ENCODE data around the gene AP3D1.

The AP3D1 gene

GRCh38 chr19:2116507-2116906 is 34.9 kb downstream of the AP3D1 start:
- no peaks in the 10 kb centered on the region for H3K27me3 ChIP-seq (ENCODE audit: control insufficient read depth, insufficient read depth, low read length)
- peaks cover 90% of the 10 kb centered on the region for H3K36me3 ChIP-seq (ENCODE audit: control insufficient read depth, insufficient read depth, low read length)
- H3K9me3 ChIP-seq (ENCODE audit: control insufficient read depth, insufficient read depth, low read length), result no peaks in the 10 kb centered on the region
- no peak for DNase-seq (ENCODE audit: low read depth, low spot score)
- no CpG with 5 or more reads among the region's 25 CpGs for WGBS (ENCODE audit: insufficient coverage, insufficient read length)
- H3K4me3 ChIP-seq (ENCODE audit: low read length), result no peak overlapping the region
- no peak overlapping the region for H3K27ac ChIP-seq (ENCODE audit: low read length)
- H3K4me1 ChIP-seq (ENCODE audit: control insufficient read depth, insufficient read depth, low read length), result no peaks in the 10 kb centered on the region

DNA sequence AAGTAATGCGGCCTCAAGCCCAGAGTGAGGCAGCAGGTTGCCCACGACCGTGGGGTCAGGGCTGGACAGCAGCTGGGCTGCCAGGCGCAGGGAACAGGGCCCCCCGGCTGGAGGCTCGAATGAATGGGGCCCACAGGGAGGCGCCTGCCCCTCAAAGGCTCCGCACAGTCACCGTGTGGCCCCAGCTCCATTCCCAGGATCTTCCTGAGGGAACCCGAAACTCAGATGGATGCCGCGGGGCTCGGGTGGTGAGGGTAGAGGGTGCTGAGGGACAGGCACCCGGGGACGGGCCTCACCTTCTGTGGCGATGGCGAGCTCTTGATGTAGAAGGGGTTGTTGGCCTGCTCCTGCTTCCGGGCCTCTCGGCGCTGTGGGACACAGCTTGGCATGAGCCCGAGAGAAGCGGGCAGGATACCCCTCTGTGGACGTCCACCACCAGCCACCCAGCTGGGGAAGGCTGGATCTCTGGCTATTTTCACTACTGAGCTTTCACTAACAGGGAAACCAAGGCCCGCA is 35.4 kb downstream of the AP3D1 start:
- no peak overlapping the region for H3K4me3 ChIP-seq (ENCODE audit: low read length)
- H3K36me3 ChIP-seq (ENCODE audit: control insufficient read depth, insufficient read depth, low read length), result peaks cover 90% of the 10 kb centered on the region
- DNase-seq (ENCODE audit: low read depth, low spot score), result no peak
- no peaks in the 10 kb centered on the region for H3K4me1 ChIP-seq (ENCODE audit: control insufficient read depth, insufficient read depth, low read length)
- no CpG with 5 or more reads among the region's 24 CpGs for WGBS (ENCODE audit: insufficient coverage, insufficient read length)
- H3K9me3 ChIP-seq (ENCODE audit: control insufficient read depth, insufficient read depth, low read length), result no peaks in the 10 kb centered on the region
- no peak overlapping the region for H3K27ac ChIP-seq (ENCODE audit: low read length)
- no peaks in the 10 kb centered on the region for H3K27me3 ChIP-seq (ENCODE audit: control insufficient read depth, insufficient read depth, low read length)

GRCh38 chr19:2115324-2115723 is 36.0 kb downstream of the AP3D1 start:
- Histone ChIP-seq H3K4me1 (ENCODE audit: control insufficient read depth, insufficient read depth, low read length) (no peaks in the 10 kb centered on the region), H3K9me3 (ENCODE audit: control insufficient read depth, insufficient read depth, low read length) (no peaks in the 10 kb centered on the region), H3K27me3 (ENCODE audit: control insufficient read depth, insufficient read depth, low read length) (no peaks in the 10 kb centered on the region), H3K27ac (ENCODE audit: low read length) (no peak overlapping the region), H3K4me3 (ENCODE audit: low read length) (no peak overlapping the region), H3K36me3 (ENCODE audit: control insufficient read depth, insufficient read depth, low read length) (peaks cover 90% of the 10 kb centered on the region)
- no peak for DNase-seq (ENCODE audit: low read depth, low spot score)
- WGBS (ENCODE audit: insufficient coverage, insufficient read length), result no CpG with 5 or more reads among the region's 25 CpGs

- Histone ChIP-seq H3K4me3 (ENCODE audit: low read length) (no peak overlapping the region), H3K9me3 (ENCODE audit: control insufficient read depth, insufficient read depth, low read length) (no peaks in the 10 kb centered on the region), H3K36me3 (ENCODE audit: control insufficient read depth, insufficient read depth, low read length) (peaks cover 90% of the 10 kb centered on the region), H3K4me1 (ENCODE audit: control insufficient read depth, insufficient read depth, low read length) (no peaks in the 10 kb centered on the region), H3K27me3 (ENCODE audit: control insufficient read depth, insufficient read depth, low read length) (no peaks in the 10 kb centered on the region), H3K27ac (ENCODE audit: low read length) (no peak overlapping the region)
- WGBS (ENCODE audit: insufficient coverage, insufficient read length), result no CpG with 5 or more reads among the region's 21 CpGs
- no peak for DNase-seq (ENCODE audit: low read depth, low spot score)
These were observed 36.5 kb downstream of the AP3D1 start for GRCh38 chr19:2114821-2115220.

GRCh38 chr19:2114218-2114617 is 37.1 kb downstream of the AP3D1 start:
- H3K27ac ChIP-seq (ENCODE audit: low read length), result no peak overlapping the region
- no peak for DNase-seq (ENCODE audit: low read depth, low spot score)
- WGBS (ENCODE audit: insufficient coverage, insufficient read length), result no CpG with 5 or more reads among the region's 9 CpGs
- no peaks in the 10 kb centered on the region for H3K4me1 ChIP-seq (ENCODE audit: control insufficient read depth, insufficient read depth, low read length)
- peaks cover 96% of the 10 kb centered on the region for H3K36me3 ChIP-seq (ENCODE audit: control insufficient read depth, insufficient read depth, low read length)
- no peak overlapping the region for H3K4me3 ChIP-seq (ENCODE audit: low read length)
- H3K27me3 ChIP-seq (ENCODE audit: control insufficient read depth, insufficient read depth, low read length), result no peaks in the 10 kb centered on the region
- no peaks in the 10 kb centered on the region for H3K9me3 ChIP-seq (ENCODE audit: control insufficient read depth, insufficient read depth, low read length)

GRCh38 chr19:2113439-2114211 is 37.7 kb downstream of the AP3D1 start:
- WGBS (ENCODE audit: insufficient coverage, insufficient read length), result no CpG with 5 or more reads among the region's 24 CpGs
- peaks cover 98% of the 10 kb centered on the region for H3K36me3 ChIP-seq (ENCODE audit: control insufficient read depth, insufficient read depth, low read length)

GRCh38 chr19:2112516-2113320 is 38.6 kb downstream of the AP3D1 start:
- no peak for DNase-seq (ENCODE audit: low read depth, low spot score)
- Histone ChIP-seq H3K36me3 (ENCODE audit: control insufficient read depth, insufficient read depth, low read length) (peaks cover 97% of the 10 kb centered on the region), H3K27me3 (ENCODE audit: control insufficient read depth, insufficient read depth, low read length) (no peaks in the 10 kb centered on the region), H3K4me3 (ENCODE audit: low read length) (no peak overlapping the region), H3K9me3 (ENCODE audit: control insufficient read depth, insufficient read depth, low read length) (no peaks in the 10 kb centered on the region), H3K27ac (ENCODE audit: low read length) (no peak overlapping the region), H3K4me1 (ENCODE audit: control insufficient read depth, insufficient read depth, low read length) (no peaks in the 10 kb centered on the region)
- no CpG with 5 or more reads among the region's 23 CpGs for WGBS (ENCODE audit: insufficient coverage, insufficient read length)

More at GRCh38 chr19:2113439-2114211, 37.7 kb downstream of the AP3D1 start:
- H3K27me3 ChIP-seq (ENCODE audit: control insufficient read depth, insufficient read depth, low read length), result no peaks in the 10 kb centered on the region
- H3K27ac ChIP-seq (ENCODE audit: low read length), result no peak overlapping the region
- no peaks in the 10 kb centered on the region for H3K4me1 ChIP-seq (ENCODE audit: control insufficient read depth, insufficient read depth, low read length)
- no peaks in the 10 kb centered on the region for H3K9me3 ChIP-seq (ENCODE audit: control insufficient read depth, insufficient read depth, low read length)
- no peak overlapping the region for H3K4me3 ChIP-seq (ENCODE audit: low read length)
- no peak for DNase-seq (ENCODE audit: low read depth, low spot score)

GRCh38 chr19:2111886-2112285 is 39.5 kb downstream of the AP3D1 start:
- H3K36me3 ChIP-seq (ENCODE audit: control insufficient read depth, insufficient read depth, low read length), result peaks cover 90% of the 10 kb centered on the region
- WGBS (ENCODE audit: insufficient coverage, insufficient read length), result no CpG with 5 or more reads among the region's 20 CpGs
- H3K4me1 ChIP-seq (ENCODE audit: control insufficient read depth, insufficient read depth, low read length), result no peaks in the 10 kb centered on the region
- no peaks in the 10 kb centered on the region for H3K27me3 ChIP-seq (ENCODE audit: control insufficient read depth, insufficient read depth, low read length)
- H3K4me3 ChIP-seq (ENCODE audit: low read length), result no peak overlapping the region
- DNase-seq (ENCODE audit: low read depth, low spot score), result no peak
- no peaks in the 10 kb centered on the region for H3K9me3 ChIP-seq (ENCODE audit: control insufficient read depth, insufficient read depth, low read length)
- H3K27ac ChIP-seq (ENCODE audit: low read length), result no peak overlapping the region

- WGBS (ENCODE audit: insufficient coverage, insufficient read length), result no CpG with 5 or more reads among the region's 22 CpGs
- H3K9me3 ChIP-seq (ENCODE audit: control insufficient read depth, insufficient read depth, low read length), result no peaks in the 10 kb centered on the region
These were observed 39.9 kb downstream of the AP3D1 start for GRCh38 chr19:2111425-2111824.

DNA sequence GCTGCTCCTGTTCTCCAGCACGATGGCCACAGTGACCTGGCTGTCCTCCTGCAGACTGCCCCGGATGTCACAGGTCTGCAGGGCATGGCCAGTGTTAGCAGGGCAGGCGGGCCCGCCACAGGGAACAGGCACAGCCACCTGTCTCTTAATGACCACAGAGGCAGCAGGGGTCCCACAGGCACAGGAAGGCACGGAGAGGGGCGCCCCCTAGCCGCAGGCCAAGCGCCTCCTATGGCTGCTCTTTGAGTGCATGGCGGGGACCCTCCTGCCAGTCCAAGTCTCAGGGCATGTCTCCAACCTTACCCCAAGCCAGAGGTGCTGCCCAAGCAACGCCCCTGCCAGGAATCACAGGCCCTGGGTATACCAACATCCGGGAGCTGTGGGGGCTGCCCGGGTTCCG is 40.5 kb downstream of the AP3D1 start:
- WGBS (ENCODE audit: insufficient coverage, insufficient read length), result no CpG with 5 or more reads among the region's 13 CpGs
- no peaks in the 10 kb centered on the region for H3K27me3 ChIP-seq (ENCODE audit: control insufficient read depth, insufficient read depth, low read length)
- H3K4me3 ChIP-seq (ENCODE audit: low read length), result no peak overlapping the region
- H3K36me3 ChIP-seq (ENCODE audit: control insufficient read depth, insufficient read depth, low read length), result peaks cover 90% of the 10 kb centered on the region
- H3K4me1 ChIP-seq (ENCODE audit: control insufficient read depth, insufficient read depth, low read length), result no peaks in the 10 kb centered on the region
- DNase-seq (ENCODE audit: low read depth, low spot score), result no peak
- no peak overlapping the region for H3K27ac ChIP-seq (ENCODE audit: low read length)
- no peaks in the 10 kb centered on the region for H3K9me3 ChIP-seq (ENCODE audit: control insufficient read depth, insufficient read depth, low read length)

More at GRCh38 chr19:2111425-2111824, 39.9 kb downstream of the AP3D1 start:
- Histone ChIP-seq H3K27ac (ENCODE audit: low read length) (no peak overlapping the region), H3K27me3 (ENCODE audit: control insufficient read depth, insufficient read depth, low read length) (no peaks in the 10 kb centered on the region), H3K4me3 (ENCODE audit: low read length) (no peak overlapping the region), H3K4me1 (ENCODE audit: control insufficient read depth, insufficient read depth, low read length) (no peaks in the 10 kb centered on the region), H3K36me3 (ENCODE audit: control insufficient read depth, insufficient read depth, low read length) (peaks cover 90% of the 10 kb centered on the region)
- no peak for DNase-seq (ENCODE audit: low read depth, low spot score)

Measured in iPS DF 6.9 (cell line).